ENCODE measurements around the gene USH2A. TPM values are rescaled to one million over a fixed set of nuclear protein-coding genes. Genes with fewer than 3 reads are reported as not detected.

The USH2A gene
- polyA plus RNA-seq, 1 donor from 2014 or later = 0.17 TPM

- Histone ChIP-seq H3K36me3 (ENCODE audit: insufficient read depth, low read length) (no peaks in the 10 kb centered on the region), H2AFZ (ENCODE audit: low read depth, low read length) (no peak overlapping the region)
Observed at GRCh38 chr1:215894617-215895016, 528.6 kb downstream of the USH2A start.

GRCh38 chr1:215891266-215892057, 531.8 kb downstream of the USH2A start:
- H3K9me3 ChIP-seq (ENCODE audit: low read length) = no peaks in the 10 kb centered on the region
- H3K9ac ChIP-seq (ENCODE audit: low read length) = no peak overlapping the region
- H3K27ac ChIP-seq (ENCODE audit: low read length) = no peak overlapping the region
- H3F3A ChIP-seq (ENCODE audit: insufficient read depth, low read length, poor library complexity, severe bottlenecking) = no peaks in the 10 kb centered on the region
- no peaks in the 10 kb centered on the region for H3K36me3 ChIP-seq (ENCODE audit: insufficient read depth, low read length)
- H3K4me2 ChIP-seq (ENCODE audit: low read length) = peak overlapping the region; percentile 27
- no peaks in the 10 kb centered on the region for H3K27me3 ChIP-seq (ENCODE audit: insufficient read depth, low read depth, low read length)
- no peaks in the 10 kb centered on the region for H4K20me1 ChIP-seq (ENCODE audit: insufficient read depth)
- no peak overlapping the region for H2AFZ ChIP-seq (ENCODE audit: low read depth, low read length)
- H3K79me2 ChIP-seq (replicated peaks; ENCODE audit: insufficient read depth, low read length) = no peaks in the 10 kb centered on the region
- no peaks in the 10 kb centered on the region for H3K9me2 ChIP-seq (ENCODE audit: insufficient read depth, low read length)
- H3K4me3 ChIP-seq (ENCODE audit: low read length) = peak overlapping the region; percentile 37
- TF ChIP-seq REST (IDR thresholded peaks at IDR 0.05; ENCODE audit: borderline replicate concordance) (no peak), POLR2AphosphoS5 (IDR thresholded peaks at IDR 0.05) (peak; percentile 12), CTCF (IDR thresholded peaks at IDR 0.05; ENCODE audit: poor library complexity, severe bottlenecking) (no peak), EZH2 (IDR thresholded peaks at IDR 0.05; ENCODE audit: borderline replicate concordance, insufficient read depth, low read length, poor library complexity, severe bottlenecking) (no peak)

More at GRCh38 chr1:215894617-215895016, 528.6 kb downstream of the USH2A start:
- no peaks in the 10 kb centered on the region for H3K9me2 ChIP-seq (ENCODE audit: insufficient read depth, low read length)
- H3K9ac ChIP-seq (ENCODE audit: low read length) = no peak overlapping the region
- no peak overlapping the region for H3K27ac ChIP-seq (ENCODE audit: low read length)
- no peak overlapping the region for H3K4me2 ChIP-seq (ENCODE audit: low read length)
- H4K20me1 ChIP-seq (ENCODE audit: insufficient read depth) = no peaks in the 10 kb centered on the region
- no peaks in the 10 kb centered on the region for H3K27me3 ChIP-seq (ENCODE audit: insufficient read depth, low read depth, low read length)
- H3K79me2 ChIP-seq (replicated peaks; ENCODE audit: insufficient read depth, low read length) = no peaks in the 10 kb centered on the region
- no peak overlapping the region for H3K4me3 ChIP-seq (ENCODE audit: low read length)
- no peaks in the 10 kb centered on the region for H3F3A ChIP-seq (ENCODE audit: insufficient read depth, low read length, poor library complexity, severe bottlenecking)
- no peak for TF ChIP-seq SMC3 (conservative IDR thresholded peaks at IDR 0.05; ENCODE audit: poor library complexity)
- TF ChIP-seq REST (IDR thresholded peaks at IDR 0.05; ENCODE audit: borderline replicate concordance) = no peak
- H3K9me3 ChIP-seq (ENCODE audit: low read length) = no peaks in the 10 kb centered on the region
